IMR-90 (cell line): Measurements from ENCODE around the gene IL31RA. TPM values are rescaled to one million over a fixed set of nuclear protein-coding genes. Genes with fewer than 3 reads are reported as not detected.

Source experiments
- ATAC-seq: fragments of 200-7000 bp; cut with Tn5 transposase; 2 replicates; pipeline ENCODE4 v1.9.1; 2020; ENCODE audit warnings: low read depth, mild to moderate bottlenecking, moderate library complexity
- BruUV-seq: library from RNA; stranded (reverse); fragments of 400-500 nt; replicated peaks from 2 replicates; lab custom pipeline; 2021; lab: Mats Ljungman, UMichigan
- CTCF ChIA-PET: fragments of 300-600 bp; formaldehyde crosslinking; extraction: SDS; loops from one replicate; lab custom pipeline; 2021; ENCODE audit warnings: antibody characterized with exemption; lab: Yijun Ruan, JAX
- POLR2A ChIA-PET: fragments of 300-600 bp; sonication (Branson Sonifier 250); formaldehyde crosslinking; loops from one replicate; lab custom pipeline; 2022; ENCODE audit warnings: antibody characterized with exemption; ENCODE audit not compliant: unreplicated experiment; lab: Charles Lee
- DNase-seq: peaks from one replicate; pipeline ENCODE4 v3.0.0; 2013
- H2AFZ ChIP-seq: replicated peaks from 2 replicates; pipeline ENCODE3; 2013; ENCODE audit warnings: low read length, mild to moderate bottlenecking; ENCODE audit not compliant: poor library complexity
- H2AK5ac ChIP-seq: 2 replicates; pipeline ENCODE4 v1.6.1; 2013; ENCODE audit warnings: low read depth, low read length, inconsistent platforms
- H2AK9ac ChIP-seq: replicated peaks from 2 replicates; pipeline ENCODE3; 2013; ENCODE audit warnings: mild to moderate bottlenecking, low read depth, low read length, moderate library complexity; ENCODE audit not compliant: poor library complexity
- H2BK120ac ChIP-seq: 2 replicates; pipeline ENCODE4 v1.6.1; 2013; ENCODE audit warnings: low read depth, low read length, inconsistent platforms
- H2BK15ac ChIP-seq: 3 replicates; pipeline ENCODE4 v1.6.1; 2013; ENCODE audit warnings: low read depth, low read length, inconsistent platforms
- H2BK20ac ChIP-seq: 2 replicates; pipeline ENCODE4 v1.6.1; 2013; ENCODE audit warnings: low read depth, mild to moderate bottlenecking, inconsistent platforms, low read length, moderate library complexity
- H2BK5ac ChIP-seq: 2 replicates; pipeline ENCODE4 v1.6.1; 2013; ENCODE audit warnings: mild to moderate bottlenecking, low read depth, low read length, inconsistent platforms; ENCODE audit not compliant: poor library complexity, severe bottlenecking
- H3K14ac ChIP-seq: replicated peaks from 2 replicates; pipeline ENCODE4 v1.6.1; 2013; ENCODE audit warnings: low read depth, low read length, inconsistent platforms
- H3K18ac ChIP-seq: 2 replicates; pipeline ENCODE4 v1.6.1; 2013; ENCODE audit warnings: low read depth, low read length, control low read depth
- H3K23ac ChIP-seq: 2 replicates; pipeline ENCODE4 v1.6.1; 2013; ENCODE audit warnings: low read depth, low read length, inconsistent platforms
- H3K27ac ChIP-seq: 2 replicates; pipeline ENCODE4 v1.5.1; 2013; ENCODE audit warnings: mild to moderate bottlenecking, control low read depth, low read length; ENCODE audit not compliant: insufficient read depth
- H3K27me3 ChIP-seq: 2 replicates; pipeline ENCODE4 v1.6.1; 2013; ENCODE audit warnings: low read length; ENCODE audit not compliant: control insufficient read depth, insufficient read depth
- H3K36me3 ChIP-seq: 2 replicates; pipeline ENCODE4 v1.6.1; 2013; ENCODE audit warnings: low read length, mixed read lengths; ENCODE audit not compliant: control insufficient read depth, insufficient read depth
- H3K4ac ChIP-seq: 2 replicates; pipeline ENCODE4 v1.6.1; 2013; ENCODE audit warnings: low read depth, low read length, inconsistent platforms
- H3K4me1 ChIP-seq: 2 replicates; pipeline ENCODE4 v1.6.1; 2013; ENCODE audit warnings: low read length, mixed read lengths; ENCODE audit not compliant: control insufficient read depth, insufficient read depth
- H3K4me2 ChIP-seq: 2 replicates; pipeline ENCODE4 v1.6.1; 2013; ENCODE audit warnings: low read depth, mild to moderate bottlenecking, control low read depth, low read length, moderate library complexity
- H3K4me3 ChIP-seq: 2 replicates; pipeline ENCODE4 v1.5.1; 2013; ENCODE audit warnings: low read depth, mild to moderate bottlenecking, control low read depth, low read length, moderate library complexity; ENCODE audit not compliant: insufficient read depth
- H3K56ac ChIP-seq: 2 replicates; pipeline ENCODE4 v1.6.1; 2013; ENCODE audit warnings: low read length, inconsistent platforms; ENCODE audit not compliant: insufficient read depth; ENCODE audit errors: extremely low read depth
- H3K79me1 ChIP-seq, 2 experiments: 2 replicates each; pipeline ENCODE4 v1.6.1; 2013; ENCODE audit warnings: low read length in 2 of 2, inconsistent platforms in 1 of 2, low read depth in 1 of 2
- H3K9ac ChIP-seq: 2 replicates; pipeline ENCODE4 v1.6.1; 2013; ENCODE audit warnings: low read depth, low read length, control low read depth
- H3K9me1 ChIP-seq: 2 replicates; pipeline ENCODE4 v1.6.1; 2013; ENCODE audit warnings: low read length, inconsistent platforms; ENCODE audit not compliant: insufficient read depth
- H3K9me3 ChIP-seq: 2 replicates; pipeline ENCODE4 v1.6.1; 2013; ENCODE audit warnings: low read length; ENCODE audit not compliant: control insufficient read depth, insufficient read depth
- H4K20me1 ChIP-seq: 2 replicates; pipeline ENCODE4 v1.6.1; 2013; ENCODE audit warnings: low read length, inconsistent platforms; ENCODE audit not compliant: insufficient read depth
- H4K5ac ChIP-seq: 2 replicates; pipeline ENCODE4 v1.6.1; 2013; ENCODE audit warnings: mild to moderate bottlenecking, low read depth, low read length, control low read depth
- H4K8ac ChIP-seq, 2 experiments: 2 replicates each; pipeline ENCODE4 v1.6.1; 2013; ENCODE audit warnings: low read depth in 2 of 2, low read length in 2 of 2, control low read depth in 1 of 2, inconsistent platforms in 1 of 2
- H4K91ac ChIP-seq: 2 replicates; pipeline ENCODE4 v1.6.1; 2013; ENCODE audit warnings: low read depth, low read length, inconsistent platforms; ENCODE audit not compliant: insufficient read depth
- BHLHE40 ChIP-seq: fragments of 150-350 bp; IDR thresholded peaks from 2 replicates; pipeline ENCODE4 v1.6.1; 2016; ENCODE audit warnings: mild to moderate bottlenecking, low read depth, low read length
- CEBPB ChIP-seq: IDR thresholded peaks from 2 replicates; pipeline ENCODE4 v1.6.1; 2012; ENCODE audit warnings: low read depth, low read length, improper control_type of control experiment
- CHD1 ChIP-seq: IDR thresholded peaks from 2 replicates; pipeline ENCODE4 v1.6.1; 2012; ENCODE audit warnings: low read depth, low read length, improper control_type of control experiment
- MAFK ChIP-seq: IDR thresholded peaks from 2 replicates; pipeline ENCODE4 v1.6.1; 2012; ENCODE audit warnings: low read depth, low read length, improper control_type of control experiment
- MAZ ChIP-seq: IDR thresholded peaks from 2 replicates; pipeline ENCODE4 v1.6.1; 2012; ENCODE audit warnings: low read depth, mild to moderate bottlenecking, low read length, improper control_type of control experiment, moderate library complexity, borderline replicate concordance
- NFE2L2 ChIP-seq: fragments of 150-350 bp; IDR thresholded peaks from 2 replicates; pipeline ENCODE4 v1.6.1; 2016; ENCODE audit warnings: low read depth, mild to moderate bottlenecking, low read length
- POLR2A ChIP-seq: IDR thresholded peaks from 2 replicates; pipeline ENCODE4 v1.6.1; 2012; ENCODE audit warnings: mild to moderate bottlenecking, low read depth, low read length
- RCOR1 ChIP-seq: IDR thresholded peaks from 2 replicates; pipeline ENCODE4 v1.6.1; 2012; ENCODE audit warnings: mild to moderate bottlenecking, low read length, improper control_type of control experiment; ENCODE audit not compliant: insufficient replicate concordance
- RFX5 ChIP-seq: IDR thresholded peaks from 2 replicates; pipeline ENCODE4 v1.8.0; 2012; ENCODE audit warnings: low read depth, mild to moderate bottlenecking, low read length, moderate library complexity
- SMC3 ChIP-seq: fragments of 150-350 bp; IDR thresholded peaks from 2 replicates; pipeline ENCODE4 v1.6.1; 2016; ENCODE audit warnings: low read depth, mild to moderate bottlenecking, antibody characterized with exemption, low read length, moderate library complexity
- USF2 ChIP-seq: fragments of 150-350 bp; IDR thresholded peaks from 2 replicates; pipeline ENCODE4 v1.6.1; 2017; ENCODE audit warnings: mild to moderate bottlenecking, antibody characterized with exemption, low read length, low read depth
- WGBS, 2 experiments: methylation state at CpG; one replicate each; pipeline versions ENCODE4 v1.1.5 to v1.1.7; 2013; ENCODE audit warnings: missing lambda C conversion rate in 2 of 2; ENCODE audit not compliant: insufficient read length in 1 of 2; ENCODE audit errors: extremely low coverage in 2 of 2; 5-methylcytosine and 5-hydroxymethylcytosine counted together
- dilution Hi-C: fragments of 300-500 bp; cut with HindIII; formaldehyde crosslinking; loops from one replicate; pipeline ENCODE4 v1.14.3; 2018; ENCODE audit warnings: low sequenced_read_pairs; ENCODE audit not compliant: unreplicated experiment
- in situ Hi-C: fragments of 300-500 bp; cut with MboI; formaldehyde crosslinking; loops from 3 replicates; pipeline ENCODE4 v1.14.3; 2019; ENCODE audit warnings: low sequenced_read_pairs, inconsistent platforms, mixed read lengths
- intact Hi-C: fragments of 100-400 bp; cut with micrococcal nuclease; formaldehyde crosslinking; loops from 2 replicates; pipeline ENCODE4 v1.10.0; 2022
- polyA plus RNA-seq, 3 experiments: library from polyadenylated mRNA; depleted of rRNA; stranded (reverse); fragments of >200 nt; gene quantifications; 2 replicates each; pipeline ENCODE4 v1.2.3, GENCODE V29; 2012; ENCODE audit warnings: low replicate concordance in 1 of 3
- total RNA-seq: library from RNA; depleted of rRNA; stranded (reverse); fragments of >200 nt; gene quantifications from 2 replicates; pipeline ENCODE4 v1.2.3, GENCODE V29; 2012
- TF ChIP-seq, protein P1 (sequence below): fragments of 150-350 bp; IDR thresholded peaks from 2 replicates; pipeline ENCODE4 v1.6.1; 2016; ENCODE audit warnings: low read depth, mild to moderate bottlenecking, low read length, moderate library complexity, borderline replicate concordance
- TF ChIP-seq, protein P2 (sequence below): conservative IDR thresholded peaks from 2 replicates; pipeline ENCODE4 v1.5.1; 2012; ENCODE audit warnings: mild to moderate bottlenecking, low read depth, low read length, improper control_type of control experiment

IL31RA gene
- total and polyA plus RNA-seq, 2 of the 4 experiments (the other 2 are of a cell fraction): 0.39 to 0.90 TPM

- no peak overlapping the region for H3K23ac ChIP-seq
- H3K9me3 ChIP-seq: no peaks in the 10 kb centered on the region
- intact Hi-C loops: no loop called here
- dilution Hi-C loops: no loop called here
- no peak overlapping the region for H2AFZ ChIP-seq
- no peak overlapping the region for H3K4me3 ChIP-seq
- H2BK20ac ChIP-seq: no peak overlapping the region
- H4K20me1 ChIP-seq: no peaks in the 10 kb centered on the region
- H3K27ac ChIP-seq: no peak overlapping the region
- ChIA-PET POLR2A (no interaction called here), CTCF (interaction anchor here (0.6 kb wide), 1 partner anchor 59 kb away, joined by 5 read pairs; no protein-coding TSS in a partner anchor)
- H2BK15ac ChIP-seq: no peak overlapping the region
- ATAC-seq (no peak), DNase-seq (no peak)
- WGBS, 2 experiments: no CpG with 5 or more reads among the region's 2 CpGs
- no peak overlapping the region for H4K8ac ChIP-seq
- no peak overlapping the region for H3K4ac ChIP-seq
- H3K4me1 ChIP-seq: no peaks in the 10 kb centered on the region
- H3K9ac ChIP-seq: no peak overlapping the region
- H4K91ac ChIP-seq: no peak overlapping the region
- H3K27me3 ChIP-seq: peaks cover 4% of the 10 kb centered on the region; the same call in 1 of the 2 replicates
- no peak overlapping the region for H3K14ac ChIP-seq
- H3K79me1 ChIP-seq: no peaks in the 10 kb centered on the region
- in situ Hi-C loops: no loop called here
- no peak overlapping the region for H3K4me2 ChIP-seq
- no peak overlapping the region for H4K5ac ChIP-seq
- no peak for TF ChIP-seq SMC3
- TF ChIP-seq MAFK: no peak
- TF ChIP-seq RFX5: no peak
- no peak for TF ChIP-seq USF2
- TF ChIP-seq, protein P1, sequence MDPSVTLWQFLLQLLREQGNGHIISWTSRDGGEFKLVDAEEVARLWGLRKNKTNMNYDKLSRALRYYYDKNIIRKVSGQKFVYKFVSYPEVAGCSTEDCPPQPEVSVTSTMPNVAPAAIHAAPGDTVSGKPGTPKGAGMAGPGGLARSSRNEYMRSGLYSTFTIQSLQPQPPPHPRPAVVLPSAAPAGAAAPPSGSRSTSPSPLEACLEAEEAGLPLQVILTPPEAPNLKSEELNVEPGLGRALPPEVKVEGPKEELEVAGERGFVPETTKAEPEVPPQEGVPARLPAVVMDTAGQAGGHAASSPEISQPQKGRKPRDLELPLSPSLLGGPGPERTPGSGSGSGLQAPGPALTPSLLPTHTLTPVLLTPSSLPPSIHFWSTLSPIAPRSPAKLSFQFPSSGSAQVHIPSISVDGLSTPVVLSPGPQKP: no peak
- no peak for TF ChIP-seq MAZ
- TF ChIP-seq POLR2A: no peak
- TF ChIP-seq RCOR1: no peak
- no peak for TF ChIP-seq CEBPB
- TF ChIP-seq BHLHE40: no peak
- TF ChIP-seq, protein P2, sequence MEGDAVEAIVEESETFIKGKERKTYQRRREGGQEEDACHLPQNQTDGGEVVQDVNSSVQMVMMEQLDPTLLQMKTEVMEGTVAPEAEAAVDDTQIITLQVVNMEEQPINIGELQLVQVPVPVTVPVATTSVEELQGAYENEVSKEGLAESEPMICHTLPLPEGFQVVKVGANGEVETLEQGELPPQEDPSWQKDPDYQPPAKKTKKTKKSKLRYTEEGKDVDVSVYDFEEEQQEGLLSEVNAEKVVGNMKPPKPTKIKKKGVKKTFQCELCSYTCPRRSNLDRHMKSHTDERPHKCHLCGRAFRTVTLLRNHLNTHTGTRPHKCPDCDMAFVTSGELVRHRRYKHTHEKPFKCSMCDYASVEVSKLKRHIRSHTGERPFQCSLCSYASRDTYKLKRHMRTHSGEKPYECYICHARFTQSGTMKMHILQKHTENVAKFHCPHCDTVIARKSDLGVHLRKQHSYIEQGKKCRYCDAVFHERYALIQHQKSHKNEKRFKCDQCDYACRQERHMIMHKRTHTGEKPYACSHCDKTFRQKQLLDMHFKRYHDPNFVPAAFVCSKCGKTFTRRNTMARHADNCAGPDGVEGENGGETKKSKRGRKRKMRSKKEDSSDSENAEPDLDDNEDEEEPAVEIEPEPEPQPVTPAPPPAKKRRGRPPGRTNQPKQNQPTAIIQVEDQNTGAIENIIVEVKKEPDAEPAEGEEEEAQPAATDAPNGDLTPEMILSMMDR: no peak
- TF ChIP-seq CHD1: no peak
- TF ChIP-seq NFE2L2: no peak
- H3K18ac ChIP-seq: no peak overlapping the region
- H2BK120ac ChIP-seq: no peak overlapping the region
- BruUV-seq: no TSS peak
- H3K36me3 ChIP-seq: no peaks in the 10 kb centered on the region
- no peak overlapping the region for H2AK5ac ChIP-seq
- H3K9me1 ChIP-seq: no peaks in the 10 kb centered on the region
- no peak overlapping the region for H2AK9ac ChIP-seq
- H2BK5ac ChIP-seq: no peak overlapping the region
- H3K56ac ChIP-seq: no peak overlapping the region
These were observed 9.2 kb upstream of the IL31RA start for GRCh38 chr5:55841976-55842375.
